MM.1S (cell line): ENCODE measurements around the gene CCDC83.

Experiments used
- DNase-seq: peaks from one replicate; pipeline ENCODE4 v3.0.0-alpha.2; 2015
- H2AFZ ChIP-seq: fragments of 300-600 bp; sonication (generic); 2 replicates; pipeline ENCODE4 v1.6.0; 2016; ENCODE audit warnings: antibody characterized with exemption, low read length
- H3F3A ChIP-seq: fragments of 300-600 bp; sonication (generic); 2 replicates; pipeline ENCODE4 v1.6.1; 2016; ENCODE audit warnings: mild to moderate bottlenecking, antibody characterized with exemption, low read length, moderate library complexity, mixed read lengths; ENCODE audit not compliant: insufficient read depth
- H3K27ac ChIP-seq: fragments of 300-600 bp; sonication (generic); 2 replicates; pipeline ENCODE4 v1.5.1; 2016; ENCODE audit warnings: mild to moderate bottlenecking, low read length
- H3K27me3 ChIP-seq: fragments of 300-600 bp; sonication (generic); replicated peaks from 2 replicates; pipeline ENCODE4 v1.6.0; 2016; ENCODE audit warnings: low read length; ENCODE audit not compliant: insufficient read depth
- H3K36me3 ChIP-seq: fragments of 300-600 bp; sonication (generic); replicated peaks from 2 replicates; pipeline ENCODE4 v1.6.1; 2016; ENCODE audit warnings: mild to moderate bottlenecking, low read length, mixed read lengths; ENCODE audit not compliant: insufficient read depth
- H3K4me1 ChIP-seq: fragments of 300-600 bp; sonication (generic); 2 replicates; pipeline ENCODE4 v1.6.1; 2016; ENCODE audit warnings: low read length, mixed read lengths
- H3K4me2 ChIP-seq: fragments of 300-600 bp; sonication (generic); 2 replicates; pipeline ENCODE4 v1.6.0; 2016; ENCODE audit warnings: low read depth, low read length
- H3K4me3 ChIP-seq: fragments of 300-600 bp; sonication (generic); 2 replicates; pipeline ENCODE4 v1.5.1; 2016; ENCODE audit warnings: low read length, mixed read lengths
- H3K79me2 ChIP-seq: fragments of 300-600 bp; sonication (generic); 2 replicates; pipeline ENCODE4 v1.6.1; 2016; ENCODE audit warnings: mixed run types, low read length, mixed read lengths
- H3K9ac ChIP-seq: fragments of 300-600 bp; sonication (generic); 2 replicates; pipeline ENCODE4 v1.6.1; 2016; ENCODE audit warnings: low read length, mixed read lengths
- H3K9me2 ChIP-seq: fragments of 300-600 bp; sonication (generic); replicated peaks from 2 replicates; pipeline ENCODE4 v1.6.1; 2016; ENCODE audit warnings: mild to moderate bottlenecking, low read length, mixed read lengths; ENCODE audit not compliant: insufficient read depth
- H3K9me3 ChIP-seq: fragments of 300-600 bp; sonication (generic); replicated peaks from 2 replicates; pipeline ENCODE4 v1.6.1; 2016; ENCODE audit warnings: mild to moderate bottlenecking, low read length, mixed read lengths; ENCODE audit not compliant: insufficient read depth
- H4K20me1 ChIP-seq: fragments of 300-600 bp; sonication (generic); 2 replicates; pipeline ENCODE4 v1.6.1; 2016; ENCODE audit warnings: mild to moderate bottlenecking, low read length, moderate library complexity, mixed read lengths; ENCODE audit not compliant: insufficient read depth
- CTCF ChIP-seq: fragments of 300-600 bp; sonication (generic); IDR thresholded peaks from 2 replicates; pipeline ENCODE4 v1.5.1; 2016; ENCODE audit warnings: antibody characterized with exemption, low read length, mixed read lengths
- EZH2 ChIP-seq: fragments of 300-600 bp; sonication (generic); optimal IDR thresholded peaks from 2 replicates; pipeline ENCODE3; 2017; ENCODE audit warnings: low read depth, mild to moderate bottlenecking, antibody characterized with exemption, low read length, mixed read lengths
- EZH2phosphoT487 ChIP-seq: fragments of 300-600 bp; sonication (generic); IDR thresholded peaks from 2 replicates; pipeline ENCODE4 v1.6.1; 2018; ENCODE audit warnings: antibody characterized with exemption, low read length

Gene CCDC83

GRCh38 chr11:85893395-85893794, 38.2 kb downstream of the CCDC83 start:
- Histone ChIP-seq H4K20me1 (no peaks in the 10 kb centered on the region), H3K36me3 (no peaks in the 10 kb centered on the region), H3K27me3 (no peaks in the 10 kb centered on the region), H3K9ac (no peak overlapping the region), H2AFZ (no peak overlapping the region), H3K9me3 (no peaks in the 10 kb centered on the region), H3F3A (no peaks in the 10 kb centered on the region), H3K4me3 (no peak overlapping the region), H3K4me2 (no peak overlapping the region), H3K27ac (no peak overlapping the region), H3K79me2 (no peaks in the 10 kb centered on the region), H3K4me1 (no peaks in the 10 kb centered on the region), H3K9me2 (no peaks in the 10 kb centered on the region)
- DNase-seq: no peak
- TF ChIP-seq CTCF: no peak
- no peak for TF ChIP-seq EZH2
- no peak for TF ChIP-seq EZH2phosphoT487

- no peaks in the 10 kb centered on the region for H3K36me3 ChIP-seq
- H4K20me1 ChIP-seq: no peaks in the 10 kb centered on the region
- H3K9me3 ChIP-seq: no peaks in the 10 kb centered on the region
- no peaks in the 10 kb centered on the region for H3K9me2 ChIP-seq
- no peak overlapping the region for H3K4me3 ChIP-seq
- TF ChIP-seq CTCF (no peak), EZH2 (no peak), EZH2phosphoT487 (no peak)
- H3K4me1 ChIP-seq: no peaks in the 10 kb centered on the region
- H3K27me3 ChIP-seq: no peaks in the 10 kb centered on the region
- H3K4me2 ChIP-seq: no peak overlapping the region
- no peak overlapping the region for H2AFZ ChIP-seq
- H3K9ac ChIP-seq: no peak overlapping the region
- no peaks in the 10 kb centered on the region for H3K79me2 ChIP-seq
- H3K27ac ChIP-seq: no peak overlapping the region
- no peak for DNase-seq
- H3F3A ChIP-seq: no peaks in the 10 kb centered on the region
Observed at GRCh38 chr11:85896876-85897275, 41.7 kb downstream of the CCDC83 start.

- H3K27me3 ChIP-seq: no peaks in the 10 kb centered on the region
- no peak for DNase-seq
- H3K4me3 ChIP-seq: no peak overlapping the region
- no peaks in the 10 kb centered on the region for H3K4me1 ChIP-seq
- H3K9ac ChIP-seq: no peak overlapping the region
- no peaks in the 10 kb centered on the region for H3K79me2 ChIP-seq
- no peak overlapping the region for H3K27ac ChIP-seq
- H3K36me3 ChIP-seq: no peaks in the 10 kb centered on the region
- H3K9me3 ChIP-seq: no peaks in the 10 kb centered on the region
- H3K9me2 ChIP-seq: no peaks in the 10 kb centered on the region
- H3F3A ChIP-seq: no peaks in the 10 kb centered on the region
- TF ChIP-seq EZH2 (no peak), CTCF (no peak), EZH2phosphoT487 (no peak)
- H3K4me2 ChIP-seq: no peak overlapping the region
- H4K20me1 ChIP-seq: no peaks in the 10 kb centered on the region
- no peak overlapping the region for H2AFZ ChIP-seq
Observed at GRCh38 chr11:85898456-85898855, 43.3 kb downstream of the CCDC83 start.

GRCh38 chr11:85902353-85902752, 47.2 kb downstream of the CCDC83 start:
- H3K36me3 ChIP-seq: no peaks in the 10 kb centered on the region
- no peaks in the 10 kb centered on the region for H3K4me1 ChIP-seq
- no peak overlapping the region for H3K27ac ChIP-seq
- DNase-seq: no peak
- H3K9ac ChIP-seq: no peak overlapping the region
- no peaks in the 10 kb centered on the region for H3K79me2 ChIP-seq
- H3K4me3 ChIP-seq: no peak overlapping the region
- H3K9me3 ChIP-seq: no peaks in the 10 kb centered on the region
- H3F3A ChIP-seq: no peaks in the 10 kb centered on the region
- no peaks in the 10 kb centered on the region for H3K9me2 ChIP-seq
- H2AFZ ChIP-seq: no peak overlapping the region
- H3K4me2 ChIP-seq: no peak overlapping the region
- no peaks in the 10 kb centered on the region for H3K27me3 ChIP-seq
- TF ChIP-seq EZH2 (no peak), EZH2phosphoT487 (no peak), CTCF (no peak)
- H4K20me1 ChIP-seq: no peaks in the 10 kb centered on the region
